Urothelium cell line (cell line): Measurements from ENCODE around the gene FBXO17.

Experiments used
- DNase-seq: peaks from one replicate; pipeline ENCODE4 v3.0.0; 2011; ENCODE audit warnings: low spot score, mixed read lengths
- FAIRE-seq: peaks from 2 replicates; lab custom pipeline; 2011; peaks lifted over from hg19 to GRCh38; lab: Jason Lieb, UNC

Gene FBXO17

GRCh38 chr19:38918526-38918925 is 57.0 kb downstream of the FBXO17 start:
- FAIRE-seq, result no peak
- DNase-seq, result no peak

GRCh38 chr19:38917921-38918491 is 57.5 kb downstream of the FBXO17 start:
- DNase-seq, result no peak
- FAIRE-seq, result no peak

DNA sequence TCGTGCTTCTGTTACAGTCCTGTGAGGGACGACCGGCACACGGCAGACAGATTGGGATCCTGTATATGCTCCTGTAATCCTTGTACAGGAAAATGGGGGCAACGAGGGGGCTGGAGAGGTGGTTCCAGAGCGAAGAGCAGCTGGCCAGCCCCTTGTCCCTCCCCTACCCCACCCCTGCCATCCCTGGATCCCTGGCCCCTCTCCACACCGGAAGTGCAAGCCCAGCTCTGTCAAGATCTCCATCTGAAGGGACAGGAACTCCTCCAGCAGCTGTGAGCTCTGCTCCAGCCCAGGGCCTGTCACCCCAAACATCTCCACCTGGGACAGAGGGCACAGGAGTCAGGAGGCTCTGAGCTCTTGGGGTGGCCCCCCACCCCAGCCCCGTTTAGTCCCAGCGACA is 58.0 kb downstream of the FBXO17 start:
- DNase-seq, result no peak
- FAIRE-seq, result no peak

DNA sequence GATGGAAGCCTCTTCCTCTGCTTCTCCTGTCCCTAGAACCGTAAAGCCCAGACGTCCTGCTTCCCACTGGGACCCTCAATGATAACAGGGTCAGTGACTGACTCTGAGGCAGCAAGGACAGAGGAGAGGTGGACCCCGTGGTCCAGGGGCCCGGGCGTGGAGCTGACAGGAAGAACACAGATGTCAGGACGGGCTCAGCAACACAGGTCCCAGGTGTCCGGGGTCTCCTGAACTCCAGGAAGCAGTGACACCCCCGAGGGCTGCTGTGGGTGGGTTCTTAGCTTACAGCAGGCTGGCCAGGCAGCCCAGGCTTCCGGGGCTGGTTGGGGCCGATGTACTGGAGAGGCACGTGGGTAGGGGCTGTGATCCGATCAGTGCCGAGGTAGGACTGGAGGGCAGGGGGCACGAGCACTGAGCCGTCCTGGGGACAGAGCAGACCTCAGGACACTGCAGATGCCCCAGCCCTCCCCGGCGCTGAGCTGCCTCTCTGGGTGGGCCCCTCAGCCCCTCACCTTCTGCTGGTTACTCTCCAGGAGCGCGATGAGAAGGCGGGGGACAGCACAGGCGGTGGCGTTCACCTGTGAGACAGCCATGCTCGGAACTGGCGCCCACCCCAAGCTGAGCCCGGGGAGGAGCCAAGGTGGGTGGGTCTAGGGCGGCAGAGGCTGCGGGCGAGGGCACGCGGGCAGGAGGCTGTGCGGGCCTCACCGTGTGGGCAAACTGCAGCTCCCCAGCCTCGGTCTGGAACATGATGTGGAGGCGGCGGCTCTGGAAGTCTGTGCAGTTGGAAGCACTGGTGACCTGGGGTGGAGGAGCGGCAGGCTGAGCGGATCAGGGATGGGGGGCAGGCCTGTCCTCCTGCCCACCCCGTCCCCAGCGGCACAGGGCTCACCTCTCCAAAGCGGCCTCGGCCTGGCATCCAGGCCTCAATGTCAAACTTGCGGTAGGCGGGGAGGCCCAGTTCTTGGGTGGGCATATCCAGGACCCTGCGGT is 59.9 kb downstream of the FBXO17 start:
- FAIRE-seq (no peak), DNase-seq (no peak)

DNA sequence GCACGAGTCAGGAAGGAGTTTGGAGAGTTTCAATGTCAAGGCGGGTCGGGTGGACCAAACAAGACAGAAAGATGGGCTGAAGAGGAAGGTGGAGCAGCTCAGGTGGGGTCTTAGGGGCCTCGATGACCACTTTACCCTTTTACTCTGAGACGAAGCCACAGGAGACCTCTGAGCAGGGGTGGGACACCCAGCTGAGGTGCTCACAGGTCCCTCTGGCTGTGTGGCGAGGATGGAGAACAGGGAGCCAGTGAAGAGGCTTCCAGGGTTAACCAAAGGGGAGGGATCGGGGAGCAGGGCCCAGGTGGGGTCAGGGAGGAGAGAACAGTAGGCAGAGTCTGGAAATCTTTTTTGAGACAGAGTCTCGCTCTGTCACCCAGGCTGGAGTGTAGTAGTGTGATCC is 61.6 kb downstream of the FBXO17 start:
- no peak for FAIRE-seq
- no peak for DNase-seq

DNA sequence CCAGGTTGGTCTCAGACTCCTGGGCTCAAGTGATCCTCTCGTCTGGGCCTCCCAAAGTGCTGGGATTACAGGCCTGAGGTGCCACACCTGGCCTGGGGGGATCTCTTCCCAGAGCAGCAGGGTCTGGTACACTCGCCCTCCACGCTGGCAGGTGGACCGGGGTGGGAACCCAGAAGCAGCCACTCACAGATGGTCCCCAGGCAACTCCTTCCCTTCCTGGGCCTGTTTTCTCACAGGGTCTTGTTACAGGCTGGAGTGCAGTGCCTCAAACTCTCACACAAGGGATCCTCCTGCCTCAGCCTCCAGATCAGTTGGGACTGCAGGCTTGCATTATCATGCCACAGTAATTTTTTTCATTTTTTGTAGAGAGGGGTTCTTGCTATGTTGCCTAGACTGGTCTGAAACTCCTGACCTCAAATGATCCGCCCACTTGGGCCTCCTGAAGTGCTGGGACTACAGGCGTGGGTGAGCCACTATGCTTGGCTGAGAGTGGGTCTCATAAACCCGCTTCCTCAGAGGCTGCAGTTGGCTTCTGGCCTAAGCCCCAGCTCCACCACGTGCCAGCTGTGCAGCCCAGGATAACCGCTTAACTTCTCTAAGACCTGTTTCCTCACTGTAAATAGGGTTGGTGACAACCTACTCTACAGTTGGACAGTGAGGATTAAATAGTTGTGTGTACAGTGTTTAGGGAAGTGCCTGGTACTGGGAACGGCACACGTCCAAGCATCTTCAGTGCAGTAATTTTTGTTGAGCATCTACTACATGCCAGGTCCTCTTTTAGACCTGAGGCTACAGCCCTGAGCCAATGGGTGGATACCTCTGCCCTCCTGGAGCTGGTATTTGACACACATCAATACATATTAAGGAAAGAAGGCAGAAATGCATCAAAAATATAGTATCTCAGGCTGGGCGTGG is 62.7 kb downstream of the FBXO17 start:
- no peak for FAIRE-seq
- DNase-seq, result no peak

DNA sequence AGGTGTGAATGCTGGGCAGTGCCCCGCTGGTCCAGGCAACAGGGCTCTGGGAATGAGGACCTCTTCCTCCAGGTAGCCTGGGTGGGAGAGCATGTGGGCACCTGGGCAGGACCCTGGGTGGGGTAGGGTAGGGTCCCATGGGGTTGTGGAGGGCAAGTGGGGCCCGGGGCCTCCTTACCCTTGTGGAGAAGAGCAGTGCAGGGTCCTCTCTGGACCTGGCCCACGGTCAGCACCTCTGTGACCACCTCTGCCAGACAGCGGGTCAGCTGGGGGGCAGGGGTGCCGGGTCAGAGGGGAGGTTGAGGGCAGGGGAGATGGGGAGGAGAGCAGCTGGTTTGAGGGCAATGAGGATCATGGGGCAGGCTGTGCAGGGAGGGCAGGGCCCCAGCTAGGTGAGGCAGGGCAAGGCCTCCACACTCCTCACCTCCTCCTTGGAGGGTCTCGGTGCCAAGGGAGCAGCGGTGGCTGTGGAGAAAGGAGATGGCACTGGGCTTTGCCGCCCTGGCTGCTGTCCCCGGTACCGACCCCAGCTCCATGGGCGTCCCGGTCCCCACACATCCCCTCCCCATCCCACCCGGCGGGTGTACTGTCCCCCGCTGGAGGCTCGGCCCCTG is 64.0 kb downstream of the FBXO17 start:
- no peak for DNase-seq
- no peak for FAIRE-seq

- peak; percentile 52 for FAIRE-seq
- DNase-seq, result no peak
These were observed 65.1 kb downstream of the FBXO17 start for GRCh38 chr19:38910488-38910887.

- DNase-seq (no peak), FAIRE-seq (no peak)
These were observed 66.6 kb downstream of the FBXO17 start for GRCh38 chr19:38908911-38909310.

DNA sequence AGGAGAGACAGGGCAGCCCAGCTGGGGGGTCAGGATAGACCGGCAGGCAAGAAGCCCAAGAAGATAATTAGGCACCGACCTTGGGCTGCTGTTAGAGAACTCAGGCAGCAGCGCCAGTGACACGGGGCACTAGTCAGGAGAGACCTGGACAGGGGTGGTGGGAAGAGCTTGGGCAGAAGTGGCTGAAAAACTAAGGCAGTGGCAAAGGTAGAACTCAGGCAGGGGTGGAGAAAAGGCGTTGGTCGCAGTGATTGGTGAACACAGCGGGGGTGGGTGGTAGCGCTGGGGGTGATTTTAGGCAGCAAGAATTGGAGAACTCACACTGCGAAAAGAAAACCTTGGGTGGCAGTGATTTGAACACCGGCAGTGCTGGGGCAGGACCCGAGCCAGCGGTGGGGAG is 67.9 kb downstream of the FBXO17 start:
- FAIRE-seq, result no peak

DNA sequence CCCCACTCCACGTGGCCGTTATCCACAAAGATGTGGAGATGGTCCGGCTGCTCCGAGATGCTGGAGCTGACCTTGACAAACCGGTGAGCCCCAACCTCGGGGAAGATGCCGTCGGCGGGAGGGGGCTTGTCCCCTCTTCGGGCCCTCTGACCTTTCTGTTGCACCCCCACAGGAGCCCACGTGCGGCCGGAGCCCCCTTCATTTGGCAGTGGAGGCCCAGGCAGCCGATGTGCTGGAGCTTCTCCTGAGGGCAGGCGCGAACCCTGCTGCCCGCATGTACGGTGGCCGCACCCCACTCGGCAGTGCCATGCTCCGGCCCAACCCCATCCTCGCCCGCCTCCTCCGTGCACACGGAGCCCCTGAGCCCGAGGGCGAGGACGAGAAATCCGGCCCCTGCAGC is 68.3 kb downstream of the FBXO17 start:
- FAIRE-seq, result no peak
- no peak for DNase-seq

More for the DNA sequence above, 67.9 kb downstream of the FBXO17 start:
- DNase-seq, result no peak

DNA sequence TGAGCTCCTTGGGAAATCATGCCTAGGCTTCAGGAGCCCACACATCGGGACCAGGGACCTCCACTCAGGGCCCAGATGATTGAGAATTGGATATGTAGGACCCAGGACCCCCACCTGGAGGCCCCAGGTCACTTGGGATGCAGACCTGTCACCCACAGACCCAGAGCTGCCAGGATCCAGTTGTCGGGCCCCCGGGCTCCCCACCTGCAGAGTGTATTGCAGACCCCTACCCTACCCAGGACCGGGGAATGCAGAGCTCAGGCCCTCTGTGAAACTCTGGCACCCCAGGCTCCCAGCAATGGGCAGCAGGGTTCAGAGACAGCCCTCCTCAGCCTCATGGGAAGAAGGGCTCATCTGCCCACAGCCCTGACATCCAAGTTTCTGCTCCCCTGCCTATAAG is 69.9 kb downstream of the FBXO17 start:
- FAIRE-seq (no peak), DNase-seq (no peak)

DNA sequence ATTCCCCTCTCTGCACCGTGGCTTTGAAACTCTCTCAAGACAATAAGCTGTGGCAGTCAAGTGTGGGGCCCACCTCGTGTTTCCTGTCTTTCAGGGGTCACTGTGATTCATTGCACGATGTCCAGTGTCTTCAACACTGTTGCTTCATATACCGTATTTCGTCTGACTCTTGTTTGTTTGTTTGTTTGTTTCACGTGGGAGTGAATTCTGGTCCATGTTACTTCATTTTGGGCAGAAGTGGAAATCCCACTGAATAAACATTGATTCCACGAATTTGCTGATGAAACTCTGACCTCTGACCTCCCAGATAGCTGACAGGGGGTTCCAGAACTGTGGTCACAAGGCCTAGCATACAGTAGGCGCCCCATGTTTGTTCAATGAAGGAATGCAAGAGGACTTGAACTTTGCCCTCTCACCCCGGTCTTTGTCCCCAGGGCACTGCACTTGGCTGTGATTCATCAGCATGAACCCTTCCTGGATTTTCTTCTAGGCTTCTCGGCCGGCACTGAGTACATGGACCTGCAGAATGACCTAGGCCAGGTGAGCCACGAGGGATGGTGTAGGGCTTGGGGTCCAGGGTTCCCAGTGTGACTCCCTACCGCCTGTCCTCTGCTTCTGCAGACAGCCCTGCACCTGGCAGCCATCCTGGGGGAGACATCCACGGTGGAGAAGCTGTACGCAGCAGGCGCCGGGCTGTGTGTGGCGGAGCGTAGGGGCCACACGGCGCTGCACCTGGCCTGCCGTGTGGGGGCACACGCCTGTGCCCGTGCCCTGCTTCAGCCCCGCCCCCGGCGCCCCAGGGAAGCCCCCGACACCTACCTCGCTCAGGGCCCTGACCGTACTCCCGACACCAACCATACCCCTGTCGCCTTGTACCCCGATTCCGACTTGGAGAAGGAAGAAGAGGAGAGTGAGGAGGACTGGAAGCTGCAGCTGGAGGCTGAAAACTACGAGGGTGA is 70.7 kb downstream of the FBXO17 start:
- FAIRE-seq (no peak), DNase-seq (no peak)

- no peak for FAIRE-seq
These were observed 73.9 kb downstream of the FBXO17 start for GRCh38 chr19:38901683-38902082.

GRCh38 chr19:38900743-38901190 is 74.8 kb downstream of the FBXO17 start:
- DNase-seq (no peak), FAIRE-seq (no peak)

More at GRCh38 chr19:38901683-38902082, 73.9 kb downstream of the FBXO17 start:
- DNase-seq, result no peak

DNA sequence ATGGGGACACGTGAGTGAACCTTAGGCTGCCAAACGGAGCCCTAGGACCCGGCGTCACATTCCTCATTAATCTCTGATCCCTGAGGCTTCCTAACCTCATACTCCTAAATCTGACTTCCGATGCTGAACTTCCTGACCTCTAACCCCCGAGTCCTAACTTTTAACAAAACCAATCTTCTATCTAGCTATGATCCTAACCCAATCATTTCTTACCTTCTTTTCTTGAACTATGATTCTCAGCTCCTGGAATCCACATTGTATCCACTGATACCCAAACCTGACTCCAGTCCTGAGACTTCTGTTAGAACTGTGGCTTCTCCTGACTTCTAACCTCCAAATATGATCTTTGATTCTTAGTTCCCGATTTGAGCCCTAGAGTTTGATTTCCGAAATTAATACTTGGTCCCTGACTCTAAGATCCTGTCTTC is 75.3 kb downstream of the FBXO17 start:
- DNase-seq (no peak), FAIRE-seq (no peak)

DNA sequence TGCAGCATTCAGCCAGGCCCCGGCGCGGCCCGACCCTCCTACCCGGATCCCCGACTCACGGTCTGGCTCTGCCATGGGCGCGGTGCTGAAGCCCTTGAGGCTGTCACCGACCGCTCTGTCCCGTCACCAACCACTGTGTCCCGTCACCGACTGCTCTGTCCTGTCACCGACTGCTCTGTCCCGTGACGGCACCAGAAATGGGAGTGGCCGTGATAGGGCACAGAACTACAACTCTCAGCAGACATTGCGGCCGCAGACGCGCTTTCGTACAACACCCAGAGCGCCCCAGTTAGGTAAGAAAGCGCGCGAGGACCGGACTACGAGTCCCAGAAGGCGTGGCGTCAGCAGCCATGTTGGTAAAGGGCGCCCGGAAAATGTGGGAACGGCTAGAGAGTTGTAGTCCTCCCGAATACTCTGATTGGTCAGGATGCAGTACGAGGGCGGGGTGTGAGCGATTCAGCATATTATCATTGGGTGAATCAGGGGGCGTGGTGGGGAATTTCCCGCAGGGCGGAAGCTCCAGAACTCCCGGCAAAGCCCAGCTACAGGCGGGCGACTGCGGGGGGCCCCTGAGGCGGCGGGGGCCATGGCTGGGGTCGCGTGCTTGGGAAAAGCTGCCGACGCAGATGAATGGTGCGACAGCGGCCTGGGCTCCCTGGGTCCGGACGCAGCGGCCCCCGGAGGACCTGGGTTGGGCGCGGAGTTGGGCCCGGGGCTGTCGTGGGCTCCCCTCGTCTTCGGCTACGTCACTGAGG is 75.9 kb downstream of the FBXO17 start, which contains the start of the genes NFKBIB and SIRT2:
NFKBIB (plus strand) TSS at position 523 of the 755 bp plus-strand sequence; CDS start at position 587, 64 bp downstream.
SIRT2 (minus strand) TSS at position 172 of the 755 bp plus-strand sequence; CDS start at position 75, 97 bp downstream.
- DNase-seq, result peak; percentile 99
- peak; percentile 96 for FAIRE-seq

DNA sequence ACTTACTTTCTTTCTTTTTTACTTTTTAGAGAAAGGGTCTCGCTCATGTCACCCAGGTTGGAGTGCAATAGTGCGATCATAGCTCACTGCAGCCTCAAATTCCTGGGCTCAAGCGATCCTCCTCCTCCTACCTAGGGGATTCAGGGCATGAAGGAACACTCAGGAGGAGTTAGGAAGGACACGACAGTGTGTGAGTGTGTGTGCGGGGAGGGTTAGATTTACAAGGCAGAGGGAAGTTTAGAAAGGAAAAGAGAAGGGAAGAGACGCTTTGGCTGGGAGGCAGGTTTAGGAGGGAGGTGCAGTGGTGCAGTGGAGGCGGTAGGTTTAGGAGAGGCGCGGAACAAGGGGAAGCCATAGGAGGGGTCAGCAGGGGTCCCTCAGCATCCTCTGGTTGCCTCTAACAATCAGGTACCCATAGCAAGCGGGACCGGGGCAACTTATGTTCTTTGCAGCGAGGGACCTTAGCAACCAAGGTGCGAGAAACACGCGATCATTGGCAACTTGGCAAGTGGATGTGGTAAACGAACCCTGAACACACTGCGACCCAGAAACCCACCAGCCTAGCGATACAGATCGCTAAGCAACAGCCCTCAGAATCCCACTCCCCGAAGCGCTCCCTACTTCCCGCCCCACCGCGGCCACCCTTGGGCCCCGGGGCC is 76.6 kb downstream of the FBXO17 start:
- DNase-seq (peak; percentile 16), FAIRE-seq (no peak)
